HFFc6 (cell line): ENCODE results near the gene NUDT14. TPM values are rescaled to one million over a fixed set of nuclear protein-coding genes. Genes with fewer than 3 reads are reported as not detected.

Experiments
- DNase-seq: peaks from one replicate; pipeline ENCODE4 v3.0.0-alpha.2; 2018
- H3K27ac Mint-ChIP-seq: 2 replicates; pipeline ENCODE4 v1.8.0; 2020; ENCODE audit warnings: mild to moderate bottlenecking, mixed read lengths
- H3K27me3 Mint-ChIP-seq: 2 replicates; pipeline ENCODE4 v1.8.0; 2021; ENCODE audit warnings: mild to moderate bottlenecking, moderate library complexity, mixed read lengths; ENCODE audit not compliant: insufficient read depth
- H3K36me3 Mint-ChIP-seq: 2 replicates; pipeline ENCODE4 v1.8.0; 2021; ENCODE audit warnings: low read depth, mixed read lengths
- H3K4me1 Mint-ChIP-seq: 2 replicates; pipeline ENCODE4 v1.8.0; 2020; ENCODE audit warnings: low read depth, mixed read lengths
- H3K4me3 Mint-ChIP-seq: 2 replicates; pipeline ENCODE4 v1.8.0; 2020; ENCODE audit warnings: mild to moderate bottlenecking, moderate library complexity, mixed read lengths
- H3K9me3 Mint-ChIP-seq: 2 replicates; pipeline ENCODE4 v1.8.0; 2020; ENCODE audit warnings: mild to moderate bottlenecking, mixed read lengths
- total RNA-seq, 6 experiments: library from RNA; stranded (reverse); fragmentation: NEBNext Ultra II Directional; extraction: Animal tissue kit (Norgen Biotek cat#: 25700); gene quantifications; 2 replicates in 1 of 6; 3 replicates in 5 of 6; pipeline ENCODE4 v1.2.3, GENCODE V29; 2021
- TF ChIP-seq, protein P1 (sequence below): fragments of 200-600 bp; sonication (generic); IDR thresholded peaks from 2 replicates; pipeline ENCODE4 v1.5.0; 2021; ENCODE audit warnings: antibody characterized with exemption, mild to moderate bottlenecking

The NUDT14 gene
- total RNA-seq, 6 experiments from 2014 or later: 9.8 to 13.3 (median 11.0) TPM

DNA sequence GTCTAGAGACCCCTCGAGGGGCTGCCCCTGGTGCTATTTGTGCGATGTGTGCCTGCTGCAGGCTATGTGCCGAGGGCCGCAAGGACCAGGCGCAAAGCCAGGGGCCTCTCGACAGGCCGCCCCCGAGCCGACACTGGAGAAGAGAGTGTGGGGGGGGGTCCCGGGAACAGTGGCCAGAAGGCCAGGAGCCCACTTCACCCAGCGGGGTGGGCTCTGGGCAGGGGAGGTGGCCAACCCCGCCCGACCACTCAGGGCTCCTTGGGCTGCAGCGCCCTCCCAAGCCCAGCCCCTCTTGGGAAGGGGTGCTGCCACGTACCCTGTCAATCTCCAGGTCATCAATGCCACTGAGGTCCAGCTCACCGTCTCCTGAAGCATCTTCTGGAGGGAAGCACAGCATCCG is 38.6 kb upstream of the NUDT14 start:
- H3K9me3 Mint-ChIP-seq: no peaks in the 10 kb centered on the region
- no peak overlapping the region for H3K4me3 Mint-ChIP-seq
- no peak for DNase-seq
- H3K4me1 Mint-ChIP-seq: no peaks in the 10 kb centered on the region
- TF ChIP-seq, protein P1, sequence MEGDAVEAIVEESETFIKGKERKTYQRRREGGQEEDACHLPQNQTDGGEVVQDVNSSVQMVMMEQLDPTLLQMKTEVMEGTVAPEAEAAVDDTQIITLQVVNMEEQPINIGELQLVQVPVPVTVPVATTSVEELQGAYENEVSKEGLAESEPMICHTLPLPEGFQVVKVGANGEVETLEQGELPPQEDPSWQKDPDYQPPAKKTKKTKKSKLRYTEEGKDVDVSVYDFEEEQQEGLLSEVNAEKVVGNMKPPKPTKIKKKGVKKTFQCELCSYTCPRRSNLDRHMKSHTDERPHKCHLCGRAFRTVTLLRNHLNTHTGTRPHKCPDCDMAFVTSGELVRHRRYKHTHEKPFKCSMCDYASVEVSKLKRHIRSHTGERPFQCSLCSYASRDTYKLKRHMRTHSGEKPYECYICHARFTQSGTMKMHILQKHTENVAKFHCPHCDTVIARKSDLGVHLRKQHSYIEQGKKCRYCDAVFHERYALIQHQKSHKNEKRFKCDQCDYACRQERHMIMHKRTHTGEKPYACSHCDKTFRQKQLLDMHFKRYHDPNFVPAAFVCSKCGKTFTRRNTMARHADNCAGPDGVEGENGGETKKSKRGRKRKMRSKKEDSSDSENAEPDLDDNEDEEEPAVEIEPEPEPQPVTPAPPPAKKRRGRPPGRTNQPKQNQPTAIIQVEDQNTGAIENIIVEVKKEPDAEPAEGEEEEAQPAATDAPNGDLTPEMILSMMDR: no peak
- peaks cover 25% of the 10 kb centered on the region for H3K36me3 Mint-ChIP-seq
- no peak overlapping the region for H3K27ac Mint-ChIP-seq
- H3K27me3 Mint-ChIP-seq: 0 out of 2 replicates have a peak, but pooled peaks cover 2% of the 10 kb centered on the region

DNA sequence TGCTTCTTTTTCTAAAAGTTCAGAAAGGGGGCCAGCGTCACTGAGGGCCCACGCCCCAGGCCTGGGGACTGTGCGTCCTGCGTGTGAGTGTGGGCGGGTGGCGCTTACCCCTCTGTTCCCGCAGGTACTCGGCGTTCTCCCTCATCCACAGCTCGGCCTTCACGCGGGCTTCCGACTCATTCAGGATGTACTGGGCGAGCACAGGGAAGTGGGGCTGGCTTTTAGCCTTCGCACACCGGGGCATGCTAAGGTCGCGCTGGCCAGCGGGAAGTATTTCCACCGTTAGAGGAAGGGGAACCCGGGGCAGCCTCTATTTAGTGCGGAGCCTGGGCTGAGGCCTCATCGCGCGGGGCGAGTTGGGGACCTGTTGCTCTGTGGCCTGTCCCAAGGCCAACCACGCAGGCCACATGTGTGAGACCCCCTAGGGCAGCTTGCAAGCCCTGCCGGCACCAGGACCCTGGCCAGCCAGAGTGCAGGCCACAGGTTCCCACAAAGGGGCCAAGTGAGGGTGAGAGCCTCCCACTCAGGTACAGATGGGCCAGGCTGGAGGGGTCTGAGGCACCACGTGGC is 38.0 kb upstream of the NUDT14 start:
- Mint-ChIP-seq H3K4me3 (no peak overlapping the region), H3K27me3 (0 out of 2 replicates have a peak, but pooled peaks cover 2% of the 10 kb centered on the region), H3K27ac (no peak overlapping the region), H3K9me3 (no peaks in the 10 kb centered on the region), H3K4me1 (no peaks in the 10 kb centered on the region), H3K36me3 (peaks cover 25% of the 10 kb centered on the region)
- TF ChIP-seq, protein P1: no peak
- no peak for DNase-seq

DNA sequence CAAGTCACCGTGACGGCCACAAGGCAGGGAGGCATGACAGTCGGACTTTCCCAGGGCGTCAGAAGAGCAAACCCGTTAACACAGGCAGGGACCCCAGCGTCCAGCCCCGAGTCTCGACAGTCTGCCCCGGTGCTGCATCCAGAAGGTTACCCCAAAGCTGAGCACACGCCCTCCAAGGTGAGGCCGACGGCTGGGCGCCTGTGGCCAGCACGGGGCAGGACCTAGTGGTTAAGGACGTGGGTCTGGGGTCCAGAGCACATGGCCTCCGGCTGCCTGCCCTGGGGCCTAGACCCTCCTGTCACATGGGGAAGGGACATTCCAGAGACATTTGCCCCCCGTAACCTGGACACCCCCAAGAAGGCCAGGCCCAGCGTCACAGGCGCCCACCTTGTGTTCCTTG is 37.5 kb upstream of the NUDT14 start:
- H3K36me3 Mint-ChIP-seq: peaks cover 21% of the 10 kb centered on the region
- TF ChIP-seq, protein P1: no peak
- no peak for DNase-seq
- no peaks in the 10 kb centered on the region for H3K9me3 Mint-ChIP-seq
- H3K4me3 Mint-ChIP-seq: no peak overlapping the region
- H3K27ac Mint-ChIP-seq: no peak overlapping the region
- 0 out of 2 replicates have a peak, but pooled peaks cover 2% of the 10 kb centered on the region for H3K27me3 Mint-ChIP-seq
- H3K4me1 Mint-ChIP-seq: no peaks in the 10 kb centered on the region

DNA sequence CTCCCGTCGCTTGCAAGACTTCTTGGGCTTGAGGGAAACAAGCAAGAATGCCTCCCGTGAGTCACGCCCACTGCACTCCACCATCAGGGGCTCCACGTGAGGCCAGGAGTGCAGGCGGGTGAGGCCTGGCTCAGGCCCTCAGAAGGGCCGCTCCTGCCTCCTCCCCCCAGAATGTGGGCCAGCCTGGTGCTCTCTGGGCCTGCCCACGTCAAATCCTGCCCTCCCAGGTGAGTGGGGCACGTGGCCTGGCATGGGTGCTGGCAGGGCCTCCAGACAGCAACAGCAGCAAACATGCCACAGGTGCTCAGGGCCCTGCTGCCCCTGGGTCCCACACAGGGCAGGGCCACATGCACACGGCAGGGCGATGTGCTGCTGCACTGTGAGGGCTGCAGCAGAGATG is 36.7 kb upstream of the NUDT14 start:
- DNase-seq: no peak
- Mint-ChIP-seq H3K27ac (no peak overlapping the region), H3K4me3 (no peak overlapping the region), H3K27me3 (0 out of 2 replicates have a peak, but pooled peaks cover 2% of the 10 kb centered on the region), H3K36me3 (peaks cover 12% of the 10 kb centered on the region), H3K9me3 (no peaks in the 10 kb centered on the region), H3K4me1 (no peaks in the 10 kb centered on the region)
- TF ChIP-seq, protein P1: no peak

DNA sequence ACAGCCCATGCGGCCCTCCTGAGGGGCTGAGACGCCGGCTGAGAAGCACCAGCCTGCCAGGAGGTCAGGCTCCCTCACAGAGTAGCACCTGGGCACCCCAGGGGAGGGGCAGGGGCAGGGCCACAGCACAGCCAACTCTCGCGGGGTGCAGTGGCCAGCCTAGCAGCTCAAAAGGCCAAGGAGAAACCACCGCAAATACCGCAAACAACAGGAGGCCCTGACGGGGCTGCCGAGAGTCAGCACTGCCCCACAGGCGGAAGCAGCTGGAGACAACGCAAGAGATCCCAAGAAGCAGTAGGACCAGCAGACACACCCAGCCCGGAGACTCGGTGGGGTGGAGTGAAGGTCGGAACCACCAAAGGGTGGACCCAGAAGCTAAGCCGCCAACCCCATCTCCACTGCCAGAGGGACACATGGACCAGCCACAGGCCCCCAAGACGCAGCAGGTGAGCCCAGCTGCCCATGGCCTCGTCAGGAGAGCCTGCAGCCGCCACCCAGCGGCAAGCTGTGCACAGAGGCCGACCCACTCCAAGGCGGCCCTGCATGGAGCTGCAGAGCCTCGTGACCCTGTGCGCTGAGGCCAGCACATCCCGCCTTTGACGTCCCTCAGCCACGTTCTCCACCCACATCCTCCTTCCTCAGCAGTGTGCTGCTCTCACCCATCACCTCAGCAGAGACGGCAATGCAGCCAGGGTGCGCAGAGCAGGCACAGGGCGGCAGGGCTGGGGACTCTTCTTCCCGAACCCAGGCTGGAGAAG is 35.6 kb upstream of the NUDT14 start:
- Mint-ChIP-seq H3K27me3 (peaks cover 2% of the 10 kb centered on the region; the same call in 1 of the 2 replicates), H3K27ac (no peak overlapping the region)

More for the DNA sequence above, 35.6 kb upstream of the NUDT14 start:
- H3K9me3 Mint-ChIP-seq: no peaks in the 10 kb centered on the region
- TF ChIP-seq, protein P1: no peak
- no peak for DNase-seq
- no peaks in the 10 kb centered on the region for H3K4me1 Mint-ChIP-seq
- H3K4me3 Mint-ChIP-seq: no peak overlapping the region
- H3K36me3 Mint-ChIP-seq: peaks cover 12% of the 10 kb centered on the region
